Tibial nerve (tissue), 4 donors: ENCODE data around the gene SRPRB. TPM values are rescaled to one million over a fixed set of nuclear protein-coding genes. Genes with fewer than 3 reads are reported as not detected.
"Not testable (repeated sequence)": the region's sequence is repeated elsewhere in the genome, so short reads cannot be mapped to it uniquely, and the experiment has no call there.

Experiments used
- DNase-seq, 2 donors: peaks; one replicate each; pipeline ENCODE4 v3.0.0-alpha.2; 2019; ENCODE audit warnings: low spot score in 2 of 2
- H3K27ac ChIP-seq, 4 donors: fragments of 200-600 bp; sonication (generic) in 3 of 4; one replicate each; pipeline ENCODE4 v1.5.1; 2017 to 2019; ENCODE audit warnings: mild to moderate bottlenecking in 1 of 4
- H3K27me3 ChIP-seq, 2 donors: fragments of 200-600 bp; sonication (generic) in 1 of 2; one replicate each; pipeline versions ENCODE4 v1.5.1 to v1.6.0; 2017 to 2019
- H3K36me3 ChIP-seq, 3 donors: fragments of 200-600 bp; sonication (generic); one replicate each; pipeline ENCODE4 v1.5.1; 2018 to 2019
- H3K4me1 ChIP-seq, 4 donors: fragments of 200-600 bp; sonication (generic) in 3 of 4; one replicate each; pipeline ENCODE4 v1.5.1; 2017 to 2019
- H3K4me3 ChIP-seq, 4 donors: fragments of 200-600 bp; sonication (generic) in 3 of 4; one replicate each; pipeline ENCODE4 v1.5.1; 2017 to 2019; ENCODE audit warnings: mild to moderate bottlenecking in 1 of 4, moderate library complexity in 1 of 4
- H3K9me3 ChIP-seq, 4 donors: fragments of 200-600 bp; sonication (generic) in 3 of 4; one replicate each; pipeline ENCODE4 v1.5.1; 2017 to 2019
- EP300 ChIP-seq, 2 donors: sonication (generic); formaldehyde crosslinking; IDR thresholded peaks; one replicate each; pipeline ENCODE4 v1.6.1; 2017; ENCODE audit warnings: antibody characterized with exemption in 2 of 2, mild to moderate bottlenecking in 1 of 2
- POLR2A ChIP-seq, 2 donors: fragments of 450-650 bp; IDR thresholded peaks; one replicate each; pipeline ENCODE4 v1.6.1; 2017; ENCODE audit warnings: antibody characterized with exemption in 2 of 2, mild to moderate bottlenecking in 2 of 2, moderate library complexity in 2 of 2
- WGBS, 2 donors: methylation state at CpG; one replicate each; pipeline ENCODE4 v1.1.5; 2018; 5-methylcytosine and 5-hydroxymethylcytosine counted together
- total RNA-seq, 4 donors: library from RNA; depleted of rRNA; stranded (reverse); fragments of >200 nt; gene quantifications; one replicate each; pipeline ENCODE4 v1.1.0, GENCODE V29; 2016
- TF ChIP-seq, protein P1 (sequence below), 5 experiments: fragments of 200-600 bp in 3 of 5; fragments of 450-650 bp in 2 of 5; sonication (generic) in 3 of 5; IDR thresholded peaks; one replicate each; pipeline ENCODE4 v1.5.1; 2016 to 2019; ENCODE audit warnings: antibody characterized with exemption in 5 of 5, mild to moderate bottlenecking in 3 of 5, moderate library complexity in 2 of 5

The SRPRB gene
- total RNA-seq, 4 donors from 2014 or later, result 14.3 to 19.7 (median 18.0) TPM

GRCh38 chr3:133773732-133774131 lies 31.9 kb upstream of the SRPRB start:
- TF ChIP-seq, protein P1, sequence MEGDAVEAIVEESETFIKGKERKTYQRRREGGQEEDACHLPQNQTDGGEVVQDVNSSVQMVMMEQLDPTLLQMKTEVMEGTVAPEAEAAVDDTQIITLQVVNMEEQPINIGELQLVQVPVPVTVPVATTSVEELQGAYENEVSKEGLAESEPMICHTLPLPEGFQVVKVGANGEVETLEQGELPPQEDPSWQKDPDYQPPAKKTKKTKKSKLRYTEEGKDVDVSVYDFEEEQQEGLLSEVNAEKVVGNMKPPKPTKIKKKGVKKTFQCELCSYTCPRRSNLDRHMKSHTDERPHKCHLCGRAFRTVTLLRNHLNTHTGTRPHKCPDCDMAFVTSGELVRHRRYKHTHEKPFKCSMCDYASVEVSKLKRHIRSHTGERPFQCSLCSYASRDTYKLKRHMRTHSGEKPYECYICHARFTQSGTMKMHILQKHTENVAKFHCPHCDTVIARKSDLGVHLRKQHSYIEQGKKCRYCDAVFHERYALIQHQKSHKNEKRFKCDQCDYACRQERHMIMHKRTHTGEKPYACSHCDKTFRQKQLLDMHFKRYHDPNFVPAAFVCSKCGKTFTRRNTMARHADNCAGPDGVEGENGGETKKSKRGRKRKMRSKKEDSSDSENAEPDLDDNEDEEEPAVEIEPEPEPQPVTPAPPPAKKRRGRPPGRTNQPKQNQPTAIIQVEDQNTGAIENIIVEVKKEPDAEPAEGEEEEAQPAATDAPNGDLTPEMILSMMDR (IDR thresholded peaks at IDR 0.05), result no peak
- TF ChIP-seq EP300 (IDR thresholded peaks at IDR 0.05) (no peak), POLR2A (IDR thresholded peaks at IDR 0.05) (no peak)
- Histone ChIP-seq H3K9me3 (no peaks in the 10 kb centered on the region), H3K36me3 (peaks cover 0 to 6% (median 0%) of the 10 kb centered on the region in 3 donors), H3K4me3 (no peak overlapping the region), H3K4me1 (no peaks in the 10 kb centered on the region), H3K27ac (no peak overlapping the region), H3K27me3 (no peaks in the 10 kb centered on the region)
- no peak for DNase-seq
- 82 to 83% methylated on average over 3 of the region's 3 CpGs for WGBS, 2 donors

GRCh38 chr3:133775309-133775708 lies 30.3 kb upstream of the SRPRB start:
- TF ChIP-seq EP300 (IDR thresholded peaks at IDR 0.05), result no peak
- Histone ChIP-seq H3K36me3 (peaks cover 0 to 4% (median 0%) of the 10 kb centered on the region in 3 donors), H3K4me1 (no peaks in the 10 kb centered on the region), H3K27ac (no peak overlapping the region), H3K27me3 (no peaks in the 10 kb centered on the region), H3K9me3 (no peaks in the 10 kb centered on the region), H3K4me3 (no peak overlapping the region)
- WGBS, 2 donors, result 97 to 98% methylated on average over 9 of the region's 9 CpGs
- DNase-seq, result no peak

- no peak for TF ChIP-seq EP300 (IDR thresholded peaks at IDR 0.05)
- TF ChIP-seq, protein P1 (IDR thresholded peaks at IDR 0.05), result no peak
- no peak for TF ChIP-seq POLR2A (IDR thresholded peaks at IDR 0.05)
- DNase-seq, result no peak
- H3K36me3 ChIP-seq, result no peaks in the 10 kb centered on the region
- no peak overlapping the region for H3K27ac ChIP-seq
- no peak overlapping the region for H3K4me3 ChIP-seq
- WGBS, 2 donors, result 94 to 95% methylated on average over 5 of the region's 5 CpGs
- no peaks in the 10 kb centered on the region for H3K27me3 ChIP-seq
- H3K9me3 ChIP-seq, result no peaks in the 10 kb centered on the region
- H3K4me1 ChIP-seq, result no peaks in the 10 kb centered on the region
These were observed 29.8 kb upstream of the SRPRB start for GRCh38 chr3:133775835-133776234.

DNA sequence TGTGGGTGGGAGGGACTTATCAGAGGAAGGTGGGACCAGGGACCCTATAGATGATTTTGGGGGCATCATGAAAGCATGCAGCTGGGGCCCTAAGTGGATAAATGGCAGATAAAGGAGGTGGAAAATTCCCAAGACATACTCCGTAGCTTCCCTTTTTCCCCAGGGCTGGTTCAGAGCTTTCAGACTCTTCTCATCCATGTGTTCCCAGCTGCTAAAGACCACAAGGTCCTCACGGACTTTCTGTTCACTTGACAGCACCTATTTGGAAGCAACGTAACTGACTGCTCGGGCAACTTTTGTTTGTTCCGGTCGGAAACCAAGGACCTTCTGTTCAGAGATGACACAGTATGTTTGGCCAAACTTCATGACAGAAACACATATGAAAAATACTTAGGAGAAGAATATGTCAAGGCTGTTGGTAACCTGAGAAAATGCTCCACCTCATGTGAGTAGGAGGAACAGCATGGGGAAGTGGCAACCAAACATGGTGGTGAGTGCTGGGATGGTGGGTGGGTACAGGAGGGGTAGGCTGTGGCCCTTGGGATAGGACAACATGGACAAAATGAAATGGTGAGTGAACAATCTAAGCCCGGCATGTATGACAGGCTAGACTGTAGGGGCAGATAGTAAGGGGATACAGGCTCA lies 28.7 kb upstream of the SRPRB start:
- TF ChIP-seq POLR2A (IDR thresholded peaks at IDR 0.05), result no peak
- WGBS, 2 donors, result 92 to 96% methylated on average over 7 of the region's 7 CpGs
- Histone ChIP-seq H3K4me3 (no peak overlapping the region), H3K27ac (no peak overlapping the region), H3K9me3 (no peaks in the 10 kb centered on the region), H3K4me1 (no peaks in the 10 kb centered on the region), H3K27me3 (no peaks in the 10 kb centered on the region), H3K36me3 (no peaks in the 10 kb centered on the region)
- no peak for DNase-seq

DNA sequence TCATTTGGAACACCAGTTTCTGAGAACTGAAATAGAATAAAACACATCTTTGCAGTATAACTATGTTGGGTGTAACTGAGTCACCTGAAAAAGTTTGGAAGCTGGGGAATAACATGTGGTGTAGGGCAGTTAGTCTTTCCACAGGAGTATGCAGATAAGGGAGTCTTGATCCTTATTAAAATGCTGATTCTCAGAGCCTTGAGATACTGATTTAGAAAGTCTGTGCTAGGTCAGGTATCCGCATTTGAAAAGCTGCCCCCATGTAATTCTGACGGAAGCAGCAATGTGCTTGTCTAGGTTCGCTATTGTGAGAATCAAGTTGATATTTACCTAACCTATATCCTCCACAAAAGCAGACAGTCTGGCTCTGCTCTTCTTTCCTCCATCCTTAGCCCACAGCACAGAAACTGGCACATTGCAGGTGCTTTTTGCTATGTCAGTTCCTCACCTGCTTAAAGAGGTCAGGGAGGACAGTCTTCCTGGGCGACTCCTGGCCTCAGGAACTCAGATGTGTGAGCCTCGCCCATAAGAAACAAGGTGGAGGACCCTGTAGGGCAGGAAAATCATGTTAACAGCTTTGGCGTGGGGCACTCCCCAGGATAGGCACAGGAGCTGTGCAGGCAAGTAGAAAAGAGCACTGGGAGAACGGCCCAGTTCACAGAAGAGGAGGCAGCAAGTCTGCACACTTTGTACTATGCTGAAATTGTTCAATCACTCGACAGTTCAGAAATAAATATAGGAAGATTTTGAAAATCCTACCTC lies 27.6 kb upstream of the SRPRB start:
- 80 to 81% methylated on average over 8 of the region's 8 CpGs for WGBS, 2 donors
- H3K4me3 ChIP-seq, result no peak overlapping the region
- no peaks in the 10 kb centered on the region for H3K27me3 ChIP-seq
- DNase-seq, result no peak
- no peaks in the 10 kb centered on the region for H3K9me3 ChIP-seq
- no peaks in the 10 kb centered on the region for H3K36me3 ChIP-seq
- no peak overlapping the region for H3K27ac ChIP-seq
- TF ChIP-seq POLR2A (IDR thresholded peaks at IDR 0.05) (no peak), EP300 (IDR thresholded peaks at IDR 0.05) (no peak)
- TF ChIP-seq, protein P1 (IDR thresholded peaks at IDR 0.05), result no peak
- no peaks in the 10 kb centered on the region for H3K4me1 ChIP-seq

GRCh38 chr3:133779626-133780203 lies 25.9 kb upstream of the SRPRB start:
- Histone ChIP-seq H3K9me3 (no peaks in the 10 kb centered on the region), H3K27ac (no peak overlapping the region), H3K27me3 (no peaks in the 10 kb centered on the region), H3K4me3 (no peak overlapping the region), H3K36me3 (no peaks in the 10 kb centered on the region), H3K4me1 (no peaks in the 10 kb centered on the region)
- TF ChIP-seq POLR2A (IDR thresholded peaks at IDR 0.05) (no peak), EP300 (IDR thresholded peaks at IDR 0.05) (no peak)
- TF ChIP-seq, protein P1 (IDR thresholded peaks at IDR 0.05), result no peak
- WGBS, 2 donors, result 62 to 73% methylated on average over 4 of the region's 4 CpGs
- DNase-seq, result no peak

- H3K27ac ChIP-seq, H3K4me1 ChIP-seq, H3K36me3 ChIP-seq, H3K27me3 ChIP-seq, DNase-seq, H3K9me3 ChIP-seq, H3K4me3 ChIP-seq: not testable (repeated sequence)
- 85 to 88% methylated on average over 6 of the region's 6 CpGs for WGBS, 2 donors
These were observed 24.9 kb upstream of the SRPRB start for GRCh38 chr3:133780756-133781155.
